ENCODE results near the gene MYO1C.
"Not testable (repeated sequence)": the region's sequence is repeated elsewhere in the genome, so short reads cannot be mapped to it uniquely, and the experiment has no call there.

Gene MYO1C

DNA sequence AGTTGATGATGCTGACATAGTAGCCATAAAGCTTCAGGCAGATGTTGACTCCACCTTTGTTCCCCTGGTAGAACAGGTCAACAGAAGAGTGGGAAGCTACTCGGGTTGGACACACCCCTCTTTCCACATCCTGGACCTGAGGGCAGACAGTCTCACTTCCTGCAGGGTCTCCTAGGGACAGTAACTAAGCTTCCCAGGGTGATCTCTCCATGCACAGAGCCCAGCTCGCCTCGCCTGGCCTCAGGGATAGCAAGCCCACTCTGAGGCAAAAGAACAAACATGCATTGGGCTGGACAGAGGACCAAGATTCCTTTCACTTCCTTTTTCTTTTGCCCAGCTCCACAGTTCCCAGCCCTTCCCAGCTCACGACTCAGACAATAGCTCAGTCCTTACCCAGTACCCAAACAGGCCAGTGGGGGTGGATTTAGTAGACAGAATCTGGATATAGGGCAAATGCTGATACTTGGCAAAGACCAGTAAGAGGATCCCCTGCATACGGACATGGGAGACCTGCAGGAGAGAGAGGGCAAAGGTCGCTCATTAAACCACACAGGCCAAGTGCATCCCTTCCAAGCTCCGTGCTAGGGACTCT lies 16.9 kb upstream of the MYO1C start:
- no peak for DNase-seq (ENCODE audit: low read depth)

DNA sequence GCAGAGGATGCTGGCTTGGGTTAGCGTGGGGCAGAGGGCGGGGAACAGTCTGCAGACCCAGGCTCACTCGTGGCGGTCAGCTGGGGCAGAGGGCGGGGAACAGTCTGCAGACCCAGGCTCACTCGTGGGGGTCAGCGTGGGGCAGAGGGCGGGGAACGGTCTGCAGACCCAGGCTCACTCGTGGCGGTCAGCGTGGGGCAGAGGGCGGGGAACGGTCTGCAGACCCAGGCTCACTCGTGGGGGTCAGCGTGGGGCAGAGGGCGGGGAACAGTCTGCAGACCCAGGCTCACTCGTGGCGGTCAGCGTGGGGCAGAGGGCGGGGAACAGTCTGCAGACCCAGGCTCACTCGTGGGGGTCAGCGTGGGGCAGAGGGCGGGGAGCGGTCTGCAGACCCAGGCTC lies 16.2 kb upstream of the MYO1C start:
- not testable (repeated sequence) for DNase-seq (ENCODE audit: low read depth)

DNA sequence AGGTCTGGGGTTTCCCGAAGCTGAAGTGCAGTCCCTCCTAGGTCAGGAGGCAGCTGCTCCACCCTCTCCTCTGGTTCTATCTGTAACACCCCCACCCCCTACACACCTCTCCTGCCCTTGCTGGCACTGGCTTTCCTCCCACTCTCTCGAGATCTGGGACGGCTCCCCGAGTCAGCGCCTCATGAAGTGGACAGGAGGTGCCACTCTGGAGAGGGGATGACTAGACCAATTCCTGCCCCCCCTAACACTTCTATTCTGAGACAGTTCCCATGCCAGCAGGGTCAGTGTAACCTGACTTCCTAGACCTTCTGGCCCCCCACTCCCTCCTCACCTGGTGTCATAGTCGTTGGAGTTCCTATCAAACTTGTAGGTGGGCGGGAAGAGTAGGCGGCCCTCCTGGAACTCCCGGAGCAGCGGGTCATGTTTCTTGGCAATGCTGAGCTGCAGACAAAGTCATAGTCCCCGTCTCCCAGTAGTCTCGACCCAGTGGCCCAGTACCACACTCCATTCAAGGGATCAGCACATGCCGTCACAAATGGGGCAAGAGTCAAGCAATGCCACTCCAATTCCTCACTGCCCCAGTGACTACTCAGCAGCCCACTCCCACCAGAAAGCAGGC lies 14.3 kb upstream of the MYO1C start:
- no peak for DNase-seq (ENCODE audit: low read depth)

- no peak for DNase-seq (ENCODE audit: low read depth)
These were observed 13.1 kb upstream of the MYO1C start for GRCh38 chr17:1505586-1505985.

- DNase-seq (ENCODE audit: low read depth), result no peak
These were observed 12.4 kb upstream of the MYO1C start for GRCh38 chr17:1504866-1505265.

- no peak for DNase-seq (ENCODE audit: low read depth)
These were observed 11.2 kb upstream of the MYO1C start for GRCh38 chr17:1503699-1504098.

DNA sequence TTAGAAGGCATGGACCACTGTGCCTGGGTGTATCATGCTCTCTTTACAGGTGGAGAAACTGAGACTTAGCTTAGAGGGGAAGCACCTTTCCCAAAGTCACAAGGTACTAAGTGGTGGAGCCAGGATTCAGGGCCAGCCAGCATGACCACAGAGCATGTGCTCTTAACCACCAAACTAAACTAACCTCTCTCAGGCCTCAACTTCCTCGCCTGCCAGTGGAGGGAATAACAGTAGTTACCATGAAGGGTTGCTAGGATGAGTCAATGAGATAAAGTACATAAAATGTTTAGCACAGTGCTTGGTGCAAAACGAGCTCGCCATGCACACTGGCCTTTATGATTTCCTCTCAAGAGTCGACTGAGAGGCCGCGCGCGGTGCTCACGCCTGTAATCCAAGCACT lies 6.4 kb upstream of the MYO1C start:
- DNase-seq (ENCODE audit: low read depth), result no peak

DNA sequence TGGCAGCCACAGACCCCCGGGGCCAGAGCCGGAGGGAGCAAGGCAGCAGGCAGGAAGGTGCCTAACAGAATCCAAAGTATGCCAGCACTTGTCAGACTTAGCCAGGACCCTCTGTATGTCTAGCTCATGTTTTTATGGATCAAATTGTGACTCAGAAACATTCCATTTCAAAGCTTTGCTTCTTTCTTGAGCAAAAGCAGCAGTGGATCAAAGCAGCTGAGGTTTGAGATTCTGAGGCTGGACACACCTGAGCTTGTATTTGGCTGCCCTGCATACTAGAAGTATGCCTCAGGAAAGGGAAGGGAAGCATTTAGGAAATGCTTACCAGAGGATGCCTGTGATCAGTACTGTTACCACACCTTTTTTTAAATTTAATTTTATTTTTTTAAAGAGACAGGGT lies 5.7 kb upstream of the MYO1C start:
- no peak for DNase-seq (ENCODE audit: low read depth)

- no peak for DNase-seq (ENCODE audit: low read depth)
These were observed 5.3 kb upstream of the MYO1C start for GRCh38 chr17:1497831-1498230.

DNA sequence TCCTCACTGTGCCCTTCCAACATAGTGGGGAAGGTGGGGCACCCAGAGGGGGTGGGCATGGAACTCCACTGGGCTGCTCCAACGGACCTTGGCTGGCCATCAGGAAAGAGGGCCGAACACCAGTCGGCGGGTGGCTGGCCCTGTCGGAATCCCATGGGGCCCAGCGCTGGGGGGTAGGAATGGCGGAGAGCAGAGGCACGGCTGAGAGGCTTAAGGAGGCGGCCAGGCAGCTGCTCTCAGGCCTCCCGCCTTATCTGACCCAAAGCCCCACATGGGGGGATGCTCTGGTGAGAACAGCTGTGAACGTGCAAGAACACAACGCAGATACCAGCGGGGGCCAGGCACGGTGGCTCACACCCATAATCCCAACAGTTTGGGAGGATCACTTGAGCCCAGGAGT lies 4.4 kb upstream of the MYO1C start:
- DNase-seq (ENCODE audit: low read depth), result no peak

- DNase-seq (ENCODE audit: low read depth), result no peak
These were observed 2.9 kb upstream of the MYO1C start for GRCh38 chr17:1495265-1495989.

DNA sequence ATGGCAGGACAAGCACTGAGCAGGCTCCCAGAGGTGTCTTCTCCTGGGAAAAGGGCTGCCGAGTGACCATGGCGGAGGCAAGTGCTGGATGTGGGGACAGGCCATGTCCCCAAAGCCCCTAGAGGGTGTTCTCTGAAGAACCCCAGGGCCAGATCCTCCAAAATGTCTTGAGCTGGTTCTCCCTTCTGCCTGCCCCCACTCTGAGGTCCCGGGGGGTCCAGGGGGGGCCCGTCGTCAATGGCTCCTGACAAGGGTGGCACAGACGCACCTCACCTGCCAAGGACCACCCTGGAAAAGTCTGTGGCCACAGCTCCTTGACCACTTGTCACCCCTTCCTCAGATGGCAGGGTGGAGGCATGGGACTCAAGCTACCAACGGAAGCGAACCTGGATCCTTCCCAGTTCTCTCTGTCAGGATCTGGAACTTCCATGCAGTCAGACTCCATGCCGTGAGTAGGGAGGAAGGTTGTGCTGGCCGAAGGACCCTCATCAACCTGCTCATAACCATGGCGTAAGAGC lies 2.3 kb upstream of the MYO1C start:
- DNase-seq (ENCODE audit: low read depth), result no peak

DNA sequence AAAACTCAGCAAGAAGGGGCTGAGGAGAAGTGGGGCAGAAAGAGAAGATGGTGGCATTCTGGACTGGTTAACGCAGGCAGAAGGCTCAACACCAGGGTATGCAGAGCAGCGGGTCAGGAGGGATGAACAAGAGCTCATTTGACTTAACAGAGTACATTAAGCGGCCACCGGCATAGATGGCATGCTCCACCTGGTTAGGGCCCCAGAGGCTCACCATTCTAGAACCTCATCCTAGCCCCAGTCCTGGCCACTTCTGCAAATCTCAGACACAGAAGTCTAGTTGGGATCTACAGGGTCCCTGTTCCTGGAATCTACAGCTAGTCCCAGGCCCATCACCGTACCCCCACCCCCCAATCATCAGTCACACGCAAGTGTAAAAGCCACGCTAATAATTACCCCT lies 1.7 kb upstream of the MYO1C start:
- no peak for DNase-seq (ENCODE audit: low read depth)

DNA sequence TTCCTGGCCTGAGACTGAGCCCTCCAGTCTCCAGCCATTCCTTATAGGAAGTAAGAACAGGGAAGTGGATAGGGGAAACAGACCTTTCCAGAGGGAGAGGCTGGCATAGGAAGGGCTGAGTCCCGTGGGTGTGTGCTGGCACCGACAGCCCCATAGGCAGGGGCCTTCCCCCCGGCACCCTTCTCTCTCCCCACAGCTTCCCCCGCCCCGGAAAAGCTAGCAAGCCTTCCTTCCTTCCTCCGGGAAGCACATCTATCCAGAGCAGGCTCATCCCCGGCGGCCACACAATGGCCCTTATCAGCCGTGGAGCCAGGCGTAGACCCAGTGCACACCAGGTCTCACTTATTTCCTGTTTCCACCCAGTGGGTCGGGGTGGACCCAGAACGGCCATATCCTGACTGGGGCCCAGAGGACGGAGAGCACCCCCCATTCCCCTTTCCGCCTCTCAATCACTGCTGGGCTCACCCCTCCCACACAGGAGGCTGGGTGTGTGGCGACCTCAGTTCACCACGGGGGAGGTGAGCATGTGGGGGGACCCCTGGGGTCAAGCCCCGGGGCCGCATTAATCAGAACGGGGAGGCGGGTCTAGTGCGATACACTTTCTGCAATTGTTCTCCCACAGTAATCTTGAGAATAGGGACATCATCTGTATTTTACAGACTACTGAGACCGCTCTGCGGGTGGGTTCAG lies 950 bp upstream of the MYO1C start:
- DNase-seq (ENCODE audit: low read depth), result no peak

GRCh38 chr17:1491443-1492248 lies 840 bp downstream of the MYO1C start:
- DNase-seq (ENCODE audit: low read depth), result no peak

DNA sequence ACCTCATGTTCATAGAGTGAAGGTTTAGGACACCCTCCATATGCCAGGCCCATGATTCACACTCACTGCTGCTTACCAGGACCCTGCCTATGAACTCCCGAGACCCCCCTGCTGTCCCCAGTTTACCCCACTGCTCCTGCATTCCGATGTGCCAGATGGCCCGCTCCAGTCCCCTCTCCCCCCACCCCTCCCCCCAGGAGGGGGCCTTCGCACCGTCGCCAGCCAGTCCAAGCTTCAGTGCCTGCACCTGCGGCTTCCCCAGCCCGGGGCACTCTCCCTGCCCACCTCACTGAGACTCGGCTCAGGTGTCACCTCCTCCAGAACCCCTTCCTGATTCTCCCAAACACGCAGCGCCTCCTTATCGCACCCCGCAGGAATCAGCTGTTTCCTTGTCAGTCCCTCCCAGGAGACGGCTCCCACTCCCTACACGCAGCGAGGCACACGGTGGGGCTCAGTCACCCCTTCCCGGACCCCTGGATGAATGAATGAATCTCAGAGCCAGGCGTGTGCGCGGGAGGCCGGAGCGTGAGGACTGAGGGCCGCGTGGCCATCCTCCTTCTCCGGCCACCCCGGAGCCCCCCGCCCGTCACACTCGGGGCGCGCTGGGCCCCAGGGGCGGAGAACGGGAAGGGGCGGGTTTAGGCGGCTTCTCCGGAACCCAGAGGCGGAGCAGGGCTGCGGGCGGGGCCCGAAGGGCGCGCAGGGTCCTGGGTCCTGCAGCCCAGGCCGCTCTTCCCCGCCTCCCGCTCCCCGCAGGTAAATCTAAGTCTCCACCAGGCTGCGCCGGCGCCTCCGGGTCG lies 1.6 kb downstream of the MYO1C start:
- DNase-seq (ENCODE audit: low read depth), result peak; percentile 60

DNA sequence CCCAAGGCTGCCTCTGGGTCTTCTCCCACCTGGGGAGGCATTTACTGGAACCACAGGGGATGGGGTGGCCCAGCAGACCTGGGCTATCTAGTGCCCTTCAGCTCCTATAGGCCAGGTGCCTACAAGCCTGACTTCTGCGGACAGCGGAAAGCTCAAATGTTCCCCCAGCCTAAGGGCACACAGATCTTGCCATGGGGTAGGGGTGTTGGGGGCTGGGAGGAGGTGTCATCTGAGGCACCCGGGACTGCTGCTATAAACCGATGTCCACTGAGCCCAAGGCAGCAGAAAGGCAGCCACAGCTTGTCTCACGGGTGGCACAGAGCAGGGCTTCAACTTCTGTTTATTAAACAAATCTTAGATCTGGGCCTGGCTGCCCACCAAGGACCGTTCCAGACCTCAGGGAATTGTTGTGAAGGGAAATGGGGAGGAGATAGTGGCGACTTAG lies 3.6 kb downstream of the MYO1C start:
- DNase-seq (ENCODE audit: low read depth), result no peak

DNA sequence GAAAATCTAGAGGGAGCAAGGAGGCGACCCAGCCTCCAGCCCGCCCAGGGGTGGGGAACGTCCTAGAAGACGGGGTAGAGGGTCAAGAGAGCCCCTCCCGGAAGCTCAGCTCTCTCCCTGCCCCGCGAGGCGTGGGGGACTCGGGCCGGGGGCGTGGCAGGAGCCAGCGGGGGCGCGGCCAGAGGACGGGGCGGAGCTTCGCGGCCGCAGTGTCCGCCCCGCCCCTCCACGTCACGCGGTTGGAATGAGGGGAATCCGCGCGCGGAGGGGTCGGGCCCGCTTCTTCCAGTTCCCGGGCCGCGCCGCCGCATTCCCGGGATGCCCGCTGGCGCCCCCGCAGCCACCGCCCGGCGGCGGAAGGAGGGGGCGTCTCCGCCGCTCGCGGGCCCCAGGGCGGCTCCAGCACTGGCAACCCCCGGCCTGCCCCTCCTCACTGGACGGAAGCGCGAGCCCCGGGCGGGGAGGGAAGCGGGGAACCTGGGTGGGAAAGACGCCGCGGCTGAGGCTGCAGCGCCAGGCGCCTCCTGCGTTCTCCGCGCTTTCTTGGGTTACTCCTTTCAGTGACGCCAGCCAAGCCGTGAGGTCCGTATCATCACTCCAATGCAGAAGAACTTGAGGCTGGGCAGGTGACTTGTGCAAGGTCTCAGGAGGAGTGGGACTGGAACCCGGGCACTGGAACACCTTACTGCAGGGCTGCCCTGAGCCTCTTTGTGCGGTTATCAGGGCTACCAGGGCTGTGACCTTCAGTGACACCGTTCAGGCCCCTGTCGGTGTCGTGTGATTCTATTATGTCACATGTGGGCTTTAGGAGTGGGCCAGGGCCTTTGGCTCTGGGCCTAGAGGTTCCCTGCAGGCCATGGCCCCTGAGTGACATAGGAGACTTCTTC lies 4.3 kb downstream of the MYO1C start:
- peak; percentile 55 for DNase-seq (ENCODE audit: low read depth)

DNA sequence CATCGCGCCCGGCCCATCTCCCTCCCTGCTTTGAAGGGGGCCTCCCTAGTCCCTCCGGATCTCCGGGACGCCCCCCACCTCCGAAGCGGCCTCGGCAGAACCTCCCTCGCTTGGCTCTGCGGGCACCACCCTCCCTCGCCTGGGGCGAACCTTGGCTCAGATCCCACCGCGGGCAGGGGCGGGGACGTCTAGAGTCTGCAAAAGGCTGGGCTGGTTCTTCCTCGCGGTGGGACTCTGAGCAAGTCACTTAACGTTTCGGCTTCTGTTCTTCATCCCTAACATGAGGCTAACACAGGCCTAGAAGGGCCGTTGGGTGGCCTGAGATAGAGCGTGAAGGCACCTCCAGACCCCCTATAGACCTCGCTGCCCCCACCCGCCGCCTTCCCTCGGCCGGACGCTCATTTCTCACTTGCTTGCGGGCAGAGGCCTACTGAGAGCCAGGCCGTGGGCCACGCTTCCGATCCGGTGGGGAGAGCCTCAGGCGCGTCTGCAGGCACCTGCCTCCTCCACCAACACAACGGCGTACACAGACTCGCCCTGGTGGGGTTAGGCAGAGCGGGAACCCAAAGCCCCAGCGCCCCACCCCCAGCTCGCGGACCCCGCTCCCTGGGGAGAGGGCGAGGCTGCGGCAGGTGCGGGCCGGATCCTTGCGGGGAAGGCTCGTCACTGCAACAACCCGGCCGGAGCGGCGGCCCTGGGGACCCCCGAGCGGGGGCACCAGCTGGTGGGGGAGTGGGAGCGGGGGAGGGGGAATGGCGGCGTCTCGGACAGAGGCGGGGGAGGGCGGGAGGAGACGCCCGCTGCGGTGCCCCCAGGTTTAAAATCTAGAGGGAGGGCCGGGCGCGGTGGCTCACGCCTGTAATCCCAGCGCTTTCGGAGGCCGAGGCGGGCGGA lies 5.4 kb downstream of the MYO1C start:
- peak; percentile 55 for DNase-seq (ENCODE audit: low read depth)

All from activated T-cell treated with anti-CD3 and anti-CD28 coated beads for 24 hours (primary cell).